Measurements from ENCODE around the gene MINDY3. TPM values are rescaled to one million over a fixed set of nuclear protein-coding genes. Genes with fewer than 3 reads are reported as not detected.

The MINDY3 gene
- total RNA-seq, 1 experiment from 2014 or later: 14.9 TPM

GRCh38 chr10:15738270-15738925, 121.9 kb downstream of the MINDY3 start:
- Histone ChIP-seq H3K9me3 (ENCODE audit: control insufficient read depth, low read depth, low read length) (no peaks in the 10 kb centered on the region), H2BK120ac (ENCODE audit: low read depth, low read length, poor library complexity, severe bottlenecking) (no peak overlapping the region), H3K23me2 (ENCODE audit: insufficient read length, low read depth, low read length, poor library complexity, severe bottlenecking) (no peaks in the 10 kb centered on the region), H2AFZ (ENCODE audit: low read length) (no peak overlapping the region), H3K4me1 (ENCODE audit: insufficient read depth, low read length) (no peaks in the 10 kb centered on the region), H3K23ac (ENCODE audit: insufficient read length, low read depth, low read length) (no peak overlapping the region), H4K91ac (ENCODE audit: insufficient read length, low read depth, low read length) (no peak overlapping the region), H3K4ac (ENCODE audit: low read depth, low read length) (no peak overlapping the region), H2BK15ac (ENCODE audit: low read depth, low read length) (no peak overlapping the region), H3K79me1 (ENCODE audit: insufficient read depth, low read depth, low read length, poor library complexity, severe bottlenecking) (no peaks in the 10 kb centered on the region), H3K56ac (ENCODE audit: insufficient read length, low read depth, low read length) (no peak overlapping the region), H2AK5ac (ENCODE audit: insufficient read length, low read length) (no peak overlapping the region), H2BK20ac (ENCODE audit: low read depth, low read length, poor library complexity, severe bottlenecking) (no peak overlapping the region), H4K8ac (replicated peaks; ENCODE audit: insufficient read length, low read depth, low read length) (no peak overlapping the region), H3K9ac (ENCODE audit: extremely low read depth, insufficient read length, low read length) (no peak overlapping the region), H2BK12ac (ENCODE audit: insufficient read length, low read depth, low read length) (no peak overlapping the region), H3K18ac (ENCODE audit: insufficient read length, low read depth, low read length) (no peak overlapping the region), H3K27ac (ENCODE audit: insufficient read length, low read depth, low read length) (no peak overlapping the region), H3K79me2 (ENCODE audit: insufficient read depth, low read length) (no peaks in the 10 kb centered on the region), H4K5ac (ENCODE audit: insufficient read length, low read depth, low read length) (no peak overlapping the region), H3K14ac (ENCODE audit: insufficient read depth, low read length) (no peak overlapping the region), H2BK5ac (ENCODE audit: insufficient read length, low read length) (no peak overlapping the region), H3T11ph (ENCODE audit: low read length) (no peak overlapping the region), H3K4me2 (ENCODE audit: insufficient read depth, insufficient read length, low read length) (no peak overlapping the region), H4K20me1 (ENCODE audit: control insufficient read depth, insufficient read depth, insufficient read length) (no peaks in the 10 kb centered on the region), H3K27me3 (ENCODE audit: insufficient read depth, low read length) (no peaks in the 10 kb centered on the region)
- Mint-ChIP-seq H3K36me3 (ENCODE audit: insufficient read depth in 1 of 3, low read depth in 3 of 3) (peaks cover 0 to 7% (median 3%) of the 10 kb centered on the region in 3 experiments; a peak in 3 of 7 replicates), H3K4me1 (peaks cover 11 to 16% of the 10 kb centered on the region in 2 experiments), H3K4me3 (no peak overlapping the region), H3K9me3 (peaks cover 4 to 5% of the 10 kb centered on the region in 2 experiments; a peak in 4 of 5 replicates), H3K27ac (no peak overlapping the region), H3K27me3 (ENCODE audit: low read depth) (peaks cover 8% of the 10 kb centered on the region)
- TF ChIP-seq CTCF (conservative IDR thresholded peaks at IDR 0.05): no peak
- WGBS (ENCODE audit: extremely low coverage, insufficient read length, low lambda C conversion rate): no CpG with 5 or more reads among the region's 10 CpGs
- no peak for DNase-seq
